ENCODE measurements around the gene FAM53A. TPM values are rescaled to one million over a fixed set of nuclear protein-coding genes. Genes with fewer than 3 reads are reported as not detected.

Gene FAM53A
- total and polyA plus RNA-seq, 7 donors, result 0.71 to 1.9 (median 1.3) TPM

DNA sequence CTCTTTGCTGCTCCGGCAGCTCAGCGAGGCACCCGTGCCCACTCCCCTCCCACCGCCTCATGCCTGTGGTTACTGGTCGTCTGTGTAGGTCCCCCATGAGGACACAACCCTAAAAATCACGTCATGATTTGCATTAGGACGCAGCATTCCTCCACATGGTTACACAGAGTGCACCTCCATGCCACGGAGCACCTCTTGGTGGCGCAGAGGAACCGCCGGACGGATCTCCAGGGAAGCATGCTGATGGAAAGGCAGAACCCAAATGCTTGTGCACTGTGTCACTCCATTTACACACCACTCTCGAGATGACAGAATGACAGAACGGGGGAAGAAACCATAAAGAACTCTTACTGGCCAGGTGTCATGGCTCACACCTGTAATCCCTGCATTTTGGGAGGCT is 22.4 kb downstream of the FAM53A start:
- DNase-seq, result no peak
- no peaks in the 10 kb centered on the region for H3K36me3 ChIP-seq (ENCODE audit: insufficient read depth in 1 of 2, low read depth in 1 of 2)
- 88 to 92% (median 88%) methylated on average over 14 of the region's 14 CpGs for WGBS, 3 donors
- ATAC-seq, result no peak
- H3K4me1 ChIP-seq, result no peaks in the 10 kb centered on the region
- TF ChIP-seq, protein P1, sequence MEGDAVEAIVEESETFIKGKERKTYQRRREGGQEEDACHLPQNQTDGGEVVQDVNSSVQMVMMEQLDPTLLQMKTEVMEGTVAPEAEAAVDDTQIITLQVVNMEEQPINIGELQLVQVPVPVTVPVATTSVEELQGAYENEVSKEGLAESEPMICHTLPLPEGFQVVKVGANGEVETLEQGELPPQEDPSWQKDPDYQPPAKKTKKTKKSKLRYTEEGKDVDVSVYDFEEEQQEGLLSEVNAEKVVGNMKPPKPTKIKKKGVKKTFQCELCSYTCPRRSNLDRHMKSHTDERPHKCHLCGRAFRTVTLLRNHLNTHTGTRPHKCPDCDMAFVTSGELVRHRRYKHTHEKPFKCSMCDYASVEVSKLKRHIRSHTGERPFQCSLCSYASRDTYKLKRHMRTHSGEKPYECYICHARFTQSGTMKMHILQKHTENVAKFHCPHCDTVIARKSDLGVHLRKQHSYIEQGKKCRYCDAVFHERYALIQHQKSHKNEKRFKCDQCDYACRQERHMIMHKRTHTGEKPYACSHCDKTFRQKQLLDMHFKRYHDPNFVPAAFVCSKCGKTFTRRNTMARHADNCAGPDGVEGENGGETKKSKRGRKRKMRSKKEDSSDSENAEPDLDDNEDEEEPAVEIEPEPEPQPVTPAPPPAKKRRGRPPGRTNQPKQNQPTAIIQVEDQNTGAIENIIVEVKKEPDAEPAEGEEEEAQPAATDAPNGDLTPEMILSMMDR (IDR thresholded peaks at IDR 0.05), result no peak
- H3K9me3 ChIP-seq, result no peaks in the 10 kb centered on the region
- intact Hi-C loops (cut with DNase I), result no loop called here
- H3K4me3 ChIP-seq, result no peak overlapping the region
- H3K27ac ChIP-seq, result no peak overlapping the region
- no peaks in the 10 kb centered on the region for H3K27me3 ChIP-seq (ENCODE audit: insufficient read depth in 3 of 3, low read length in 2 of 3)

DNA sequence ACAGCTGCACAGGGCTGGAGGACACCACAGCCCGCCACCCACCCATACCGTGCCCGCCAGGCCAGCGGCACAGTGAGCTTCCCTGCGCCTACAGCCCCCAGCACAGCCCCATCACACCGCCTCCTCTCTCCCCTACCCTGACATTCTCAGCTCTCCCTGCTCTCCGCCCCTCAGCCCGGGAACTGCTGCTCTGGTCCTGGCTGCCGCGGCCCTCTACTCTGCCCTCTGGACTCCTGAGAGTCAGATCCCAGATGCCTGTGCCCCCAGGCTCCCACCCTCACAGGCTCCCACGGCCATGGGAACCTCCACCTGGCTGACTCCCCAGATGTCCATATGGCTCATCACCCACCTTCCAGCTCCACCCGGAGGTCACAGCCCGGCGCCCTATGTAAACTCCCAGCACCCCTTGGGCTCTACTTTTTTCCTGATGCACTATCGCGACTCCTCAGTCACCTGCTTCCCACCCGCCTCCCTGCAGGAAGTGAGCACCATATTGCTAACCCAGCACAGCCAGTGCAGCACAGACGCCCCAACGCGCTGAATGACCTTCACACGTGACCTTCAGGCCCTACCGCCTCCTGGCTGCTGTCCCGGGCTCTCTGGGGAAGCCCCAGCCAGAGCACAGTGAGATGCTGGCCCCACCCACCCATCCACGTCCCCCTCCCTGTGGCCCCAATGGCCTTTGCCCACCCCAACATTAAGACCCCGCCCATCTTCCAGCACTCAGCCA is 23.0 kb downstream of the FAM53A start:
- WGBS, 3 donors, result 80 to 81% (median 80%) methylated on average over 25 of the region's 25 CpGs
- Histone ChIP-seq H3K4me3 (no peak overlapping the region), H3K27me3 (ENCODE audit: insufficient read depth in 3 of 3, low read length in 2 of 3) (no peaks in the 10 kb centered on the region), H3K36me3 (ENCODE audit: insufficient read depth in 1 of 2, low read depth in 1 of 2) (no peaks in the 10 kb centered on the region), H3K4me1 (no peaks in the 10 kb centered on the region), H3K9me3 (no peaks in the 10 kb centered on the region), H3K27ac (no peak overlapping the region)
- TF ChIP-seq, protein P1 (IDR thresholded peaks at IDR 0.05), result no peak
- intact Hi-C loops (cut with DNase I), result no loop called here
- no peak for DNase-seq
- no peak for ATAC-seq

DNA sequence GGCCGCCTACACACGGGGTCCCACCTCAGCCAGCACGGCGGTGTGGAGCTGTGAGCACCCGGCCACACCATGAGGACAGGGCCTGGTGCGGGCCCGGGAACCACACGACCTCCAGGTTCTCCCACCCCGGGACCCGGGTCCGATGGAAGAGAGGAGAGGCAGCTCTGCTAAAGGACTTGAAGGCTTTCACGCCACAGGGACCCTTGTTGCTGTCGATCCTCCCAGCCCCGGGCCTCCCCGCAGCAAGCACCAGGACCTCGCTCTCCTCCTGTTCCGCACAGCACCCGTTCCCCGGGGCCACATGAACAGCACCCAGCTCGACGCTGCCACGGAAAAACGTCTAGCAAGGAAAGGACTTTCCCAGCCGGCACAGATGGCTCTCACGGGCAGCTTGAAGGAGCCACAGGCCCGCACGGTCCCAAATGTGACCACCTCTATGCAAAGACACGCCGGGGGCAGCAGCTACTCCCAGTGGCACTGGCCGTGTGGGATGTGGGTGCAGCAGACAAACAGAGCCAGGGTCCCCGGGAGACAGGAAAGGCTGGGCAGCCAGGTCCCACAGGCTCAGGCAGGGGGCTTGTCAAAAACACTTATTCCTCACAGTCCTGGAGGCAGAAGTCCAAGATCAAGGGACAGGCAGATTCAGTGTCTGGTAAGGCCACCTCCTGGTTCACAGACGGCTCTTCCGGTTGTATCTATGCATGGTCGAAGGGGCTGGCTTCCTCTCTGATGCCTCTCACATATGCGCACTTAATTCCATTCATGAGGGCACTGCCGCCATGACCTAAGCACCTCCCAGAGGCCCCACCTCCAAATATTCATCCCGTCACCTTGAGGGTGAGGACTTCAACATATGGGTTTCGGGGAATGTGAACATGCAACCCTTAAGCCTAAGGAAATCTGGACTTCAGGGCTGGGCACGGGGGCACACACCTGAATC is 24.7 kb downstream of the FAM53A start:
- Histone ChIP-seq H3K27me3 (ENCODE audit: insufficient read depth in 3 of 3, low read length in 2 of 3) (no peaks in the 10 kb centered on the region), H3K4me3 (no peak overlapping the region), H3K9me3 (no peaks in the 10 kb centered on the region), H3K4me1 (no peaks in the 10 kb centered on the region), H3K36me3 (ENCODE audit: insufficient read depth in 1 of 2, low read depth in 1 of 2) (no peaks in the 10 kb centered on the region), H3K27ac (no peak overlapping the region)
- DNase-seq, result no peak
- TF ChIP-seq, protein P1 (IDR thresholded peaks at IDR 0.05), result no peak
- 93 to 94% (median 93%) methylated on average over 38 to 39 of the region's 39 CpGs for WGBS, 3 donors
- no peak for ATAC-seq
- intact Hi-C loops (cut with DNase I), result no loop called here

DNA sequence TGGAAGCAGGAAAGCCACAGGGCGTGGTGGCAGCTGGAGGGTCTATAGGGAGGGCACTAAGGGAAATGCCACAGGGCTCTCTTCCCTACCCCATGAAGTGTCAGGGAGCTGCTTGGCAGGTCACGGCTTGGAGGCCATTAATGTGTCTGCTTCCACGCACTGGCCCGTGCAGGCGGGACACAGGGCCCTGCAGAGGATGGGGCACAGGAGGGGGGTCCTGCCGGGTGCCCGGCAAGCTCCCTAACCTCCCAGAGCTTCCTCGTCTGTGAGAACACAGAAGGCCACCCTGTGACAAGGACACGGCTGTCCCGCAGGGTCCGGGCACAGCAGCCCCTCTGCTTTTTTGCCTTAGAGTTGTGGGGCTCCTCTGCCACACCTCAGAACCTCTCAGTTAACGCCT is 25.5 kb downstream of the FAM53A start:
- TF ChIP-seq, protein P1 (IDR thresholded peaks at IDR 0.05), result no peak
- intact Hi-C loops (cut with DNase I), result no loop called here
- ATAC-seq (no peak), DNase-seq (no peak)
- H3K36me3 ChIP-seq (ENCODE audit: insufficient read depth in 1 of 2, low read depth in 1 of 2), result no peaks in the 10 kb centered on the region
- no peaks in the 10 kb centered on the region for H3K4me1 ChIP-seq
- no peak overlapping the region for H3K4me3 ChIP-seq
- no peak overlapping the region for H3K27ac ChIP-seq
- H3K9me3 ChIP-seq, result no peaks in the 10 kb centered on the region
- no peaks in the 10 kb centered on the region for H3K27me3 ChIP-seq (ENCODE audit: insufficient read depth in 3 of 3, low read length in 2 of 3)
- 91 to 96% (median 93%) methylated on average over 12 of the region's 12 CpGs for WGBS, 3 donors

Data from psoas muscle (tissue), 8 donors.